HepG2 (cell line): ENCODE measurements around the gene PANX1. TPM values are rescaled to one million over a fixed set of nuclear protein-coding genes. Genes with fewer than 3 reads are reported as not detected.

Experiments used
- ATAC-seq: fragments of 200-7000 bp; cut with Tn5 transposase; 3 replicates; pipeline ENCODE4 v1.9.1; 2020; ENCODE audit warnings: mild to moderate bottlenecking, moderate library complexity
- BruUV-seq: library from RNA; stranded (reverse); fragments of 400-500 nt; replicated peaks from 2 replicates; lab custom pipeline; 2021; lab: Mats Ljungman, UMichigan
- CTCF ChIA-PET: fragments of 300-600 bp; formaldehyde crosslinking; extraction: SDS; loops from one replicate; lab custom pipeline; 2021; ENCODE audit warnings: low total read pairs, inconsistent platforms, low intra/inter-chr PET ratio; lab: Yijun Ruan, JAX
- POLR2A ChIA-PET: fragments of 350-600 bp; sonication (Branson Sonifier 250); formaldehyde crosslinking; loops from one replicate; lab custom pipeline; 2020; ENCODE audit warnings: antibody characterized with exemption, inconsistent platforms; lab: Yijun Ruan, JAX
- DNase-seq: peaks from one replicate; pipeline ENCODE4 v3.0.0-alpha.2; 2015; ENCODE audit warnings: low spot score
- FAIRE-seq: peaks from 3 replicates; lab custom pipeline; 2011; peaks lifted over from hg19 to GRCh38; lab: Jason Lieb, UNC
- H2AFZ ChIP-seq: one replicate; pipeline ENCODE4 v1.6.1; 2011; ENCODE audit warnings: low read length, inconsistent platforms
- H3K27ac ChIP-seq: fragments of 300-600 bp; 3 replicates; pipeline ENCODE4 v1.8.0; 2011; ENCODE audit warnings: mixed run types, mild to moderate bottlenecking, mixed read lengths, low read length, inconsistent platforms; ENCODE audit not compliant: insufficient read depth; ENCODE audit errors: extremely low read length
- H3K27me3 ChIP-seq, 2 experiments: fragments of 200-600 bp in 1 of 2; 2 replicates in 1 of 2; 3 replicates in 1 of 2; pipeline versions ENCODE4 v1.6.0 to v1.8.0; 2011; ENCODE audit warnings: low read length in 2 of 2, mild to moderate bottlenecking in 2 of 2, moderate library complexity in 2 of 2, inconsistent platforms in 1 of 2; ENCODE audit not compliant: insufficient read depth in 2 of 2, control insufficient read depth in 1 of 2
- H3K36me3 ChIP-seq, 2 experiments: fragments of 200-600 bp in 1 of 2; replicated peaks in 1 of 2; 2 replicates in 1 of 2; 3 replicates in 1 of 2; pipeline versions ENCODE4 v1.5.1 to v1.8.0; 2011; ENCODE audit warnings: low read length in 2 of 2, inconsistent platforms in 1 of 2; ENCODE audit not compliant: insufficient read depth in 2 of 2, control insufficient read depth in 1 of 2
- H3K4me1 ChIP-seq: 2 replicates; pipeline ENCODE4 v1.5.1; 2012; ENCODE audit warnings: low read length, inconsistent platforms; ENCODE audit not compliant: insufficient read depth
- H3K4me2 ChIP-seq: 2 replicates; pipeline ENCODE4 v1.6.0; 2011; ENCODE audit warnings: low read depth, low read length, inconsistent platforms
- H3K4me3 ChIP-seq, 3 experiments: fragments of 200-600 bp in 1 of 3; sonication (generic), shearing (Covaris generic) in 1 of 3; replicated peaks in 1 of 3; 2 replicates each; pipeline ENCODE4 v1.5.1; 2011 to 2016; ENCODE audit warnings: low read length in 3 of 3, inconsistent platforms in 2 of 3, low read depth in 2 of 3, mild to moderate bottlenecking in 2 of 3, control low read depth in 1 of 3, mixed read lengths in 1 of 3; ENCODE audit not compliant: insufficient read depth in 1 of 3
- H3K79me2 ChIP-seq: one replicate; pipeline ENCODE4 v1.6.1; 2011; ENCODE audit warnings: low read length, inconsistent platforms; ENCODE audit not compliant: insufficient read depth
- H3K9ac ChIP-seq: 2 replicates; pipeline ENCODE4 v1.6.0; 2011; ENCODE audit warnings: mild to moderate bottlenecking, low read depth, low read length, inconsistent platforms; ENCODE audit not compliant: insufficient read depth
- H3K9me3 ChIP-seq: 2 replicates; pipeline ENCODE4 v1.5.1; 2012; ENCODE audit warnings: mild to moderate bottlenecking, low read length
- H4K20me1 ChIP-seq: 2 replicates; pipeline ENCODE4 v1.6.0; 2011; ENCODE audit warnings: inconsistent platforms, mild to moderate bottlenecking, low read length, moderate library complexity; ENCODE audit not compliant: insufficient read depth
- CBX5 ChIP-seq: sonication (generic); formaldehyde crosslinking; IDR thresholded peaks from 2 replicates; pipeline ENCODE4 v1.4.0; 2020; ENCODE audit warnings: missing genetic modification reagents, borderline replicate concordance
- CENPX ChIP-seq: sonication (generic); formaldehyde crosslinking; IDR thresholded peaks from 2 replicates; pipeline ENCODE4 v1.9.0; 2021; ENCODE audit warnings: mild to moderate bottlenecking, missing genetic modification reagents, moderate library complexity
- HOXA7 ChIP-seq: sonication (generic); formaldehyde crosslinking; IDR thresholded peaks from 2 replicates; pipeline ENCODE4 v1.8.1; 2022; ENCODE audit warnings: mild to moderate bottlenecking, missing genetic modification reagents, moderate library complexity
- RBFOX2 ChIP-seq: fragments of 200-400 bp; formaldehyde crosslinking; IDR thresholded peaks from 2 replicates; pipeline ENCODE4 v1.6.1; 2017; ENCODE audit warnings: low read depth, mild to moderate bottlenecking, low read length
- ZMYM4 ChIP-seq: sonication (generic); formaldehyde crosslinking; IDR thresholded peaks from 2 replicates; pipeline ENCODE4 v1.8.1; 2023; ENCODE audit warnings: mild to moderate bottlenecking, missing genetic modification reagents
- ZNF367 ChIP-seq: sonication (generic); formaldehyde crosslinking; IDR thresholded peaks from 2 replicates; pipeline ENCODE4 v1.4.0; 2020; ENCODE audit warnings: missing genetic modification reagents, borderline replicate concordance
- ZNF496 ChIP-seq: sonication (generic); formaldehyde crosslinking; IDR thresholded peaks from 2 replicates; pipeline ENCODE4 v1.8.1; 2023; ENCODE audit warnings: mild to moderate bottlenecking, moderate library complexity, missing genetic modification reagents; ENCODE audit not compliant: insufficient replicate concordance
- ZNF512 ChIP-seq: sonication (generic); formaldehyde crosslinking; IDR thresholded peaks from 2 replicates; pipeline ENCODE4 v1.4.0; 2020; ENCODE audit warnings: mild to moderate bottlenecking, missing genetic modification reagents
- ZNF597 ChIP-seq: sonication (generic); formaldehyde crosslinking; IDR thresholded peaks from 2 replicates; pipeline ENCODE4 v1.5.0; 2020; ENCODE audit warnings: missing genetic modification reagents
- in situ Hi-C: cut with HindIII; loops from 2 replicates; pipeline ENCODE4 v1.10.0; 2017; ENCODE audit warnings: low pct_unique_long_range_greater_than_20kb; ENCODE audit not compliant: extremely low pct_ligation_motif_present
- intact Hi-C: fragments of 100-400 bp; cut with micrococcal nuclease; formaldehyde crosslinking; loops from one replicate; pipeline ENCODE4 v1.10.0; 2022; ENCODE audit not compliant: unreplicated experiment
- polyA plus RNA-seq, 8 experiments: library from polyadenylated mRNA; depleted of rRNA in 3 of 8; stranded (reverse) in 7 of 8; unstranded in 1 of 8; fragments of >200 nt; fragmentation: Illumina TruSeq in 4 of 8; extraction: Trizol in 4 of 8; gene quantifications; 2 replicates each; pipeline versions ENCODE4 v1.2.1 to v1.2.3, GENCODE V29; 2011 to 2016; ENCODE audit warnings: low read depth in 4 of 8, missing spikeins in 1 of 8, mixed read lengths in 1 of 8; ENCODE audit not compliant: insufficient read depth in 1 of 8
- total RNA-seq, 5 experiments: library from RNA; depleted of rRNA; stranded (reverse); fragments of >200 nt; fragmentation: Illumina TruSeq; extraction: Trizol; gene quantifications; 2 replicates each; pipeline ENCODE4 v1.2.3, GENCODE V29; 2016; ENCODE audit warnings: low read depth in 1 of 5

PANX1 gene
- total and polyA plus RNA-seq, 2 of the 13 experiments (the other 11 are each of a cell fraction or from before 2014, with no cell fraction given): 8.3 to 24.8 TPM

- Histone ChIP-seq H3K27ac (no peak overlapping the region), H3K9ac (no peak overlapping the region), H3K4me1 (no peaks in the 10 kb centered on the region), H4K20me1 (peaks cover 4% of the 10 kb centered on the region), H3K79me2 (peaks cover 17% of the 10 kb centered on the region), H2AFZ (no peak overlapping the region), H3K36me3 (peaks cover 0 to 2% of the 10 kb centered on the region in 2 experiments; a peak in 1 of 5 replicates), H3K4me3 (no peak overlapping the region), H3K4me2 (no peak overlapping the region), H3K9me3 (no peaks in the 10 kb centered on the region), H3K27me3 (no peaks in the 10 kb centered on the region)
- TF ChIP-seq CENPX (no peak), ZNF512 (no peak), ZNF597 (CRISPR knock-in tag) (no peak), HOXA7 (CRISPR knock-in tag) (no peak), RBFOX2 (no peak), ZNF496 (CRISPR knock-in tag) (no peak), ZNF367 (CRISPR knock-in tag) (no peak), CBX5 (CRISPR knock-in tag) (no peak), ZMYM4 (CRISPR knock-in tag) (no peak)
- in situ Hi-C loops (loop anchor here (10.0 kb wide), 1 partner anchor 334 kb away; no protein-coding TSS in a partner anchor), intact Hi-C loops (loop anchor here (1.0 to 5.0 kb wide), 3 partner anchors 246 to 331 kb away; no protein-coding TSS in a partner anchor)
- FAIRE-seq (no peak), ATAC-seq (no peak), DNase-seq (no peak)
- no TSS peak for BruUV-seq
- ChIA-PET CTCF (interaction anchor here (1.1 kb wide), 1 partner anchor 246 kb away, joined by 4 read pairs; no protein-coding TSS in a partner anchor), POLR2A (no interaction called here)
Observed at GRCh38 chr11:94170953-94171352, 42.3 kb downstream of the PANX1 start.
